ENCODE data around the gene CALHM2.

CALHM2 gene

GRCh38 chr10:103476046-103476768 is 24.0 kb upstream of the CALHM2 start:
- no peak for DNase-seq (ENCODE audit: low read depth in 3 of 3, low spot score in 1 of 3)

GRCh38 chr10:103475437-103475836 is 23.3 kb upstream of the CALHM2 start:
- DNase-seq (ENCODE audit: low read depth in 3 of 3, low spot score in 1 of 3): no peak

GRCh38 chr10:103474077-103474476 is 21.9 kb upstream of the CALHM2 start:
- no peak for DNase-seq (ENCODE audit: low read depth in 3 of 3, low spot score in 1 of 3)

GRCh38 chr10:103473261-103473671 is 21.1 kb upstream of the CALHM2 start:
- no peak for DNase-seq (ENCODE audit: low read depth in 3 of 3, low spot score in 1 of 3)

GRCh38 chr10:103472005-103472404 is 19.8 kb upstream of the CALHM2 start:
- no peak for DNase-seq (ENCODE audit: low read depth in 3 of 3, low spot score in 1 of 3)

- DNase-seq (ENCODE audit: low read depth in 3 of 3, low spot score in 1 of 3): peak in 2 of 3 donors; percentile 30 to 41
Measured at GRCh38 chr10:103470761-103471653, 18.8 kb upstream of the CALHM2 start.

- no peak for DNase-seq (ENCODE audit: low read depth in 3 of 3, low spot score in 1 of 3)
Measured at GRCh38 chr10:103469201-103469600, 17.0 kb upstream of the CALHM2 start.

GRCh38 chr10:103467406-103467805 is 15.2 kb upstream of the CALHM2 start:
- no peak for DNase-seq (ENCODE audit: low read depth in 3 of 3, low spot score in 1 of 3)

- DNase-seq (ENCODE audit: low read depth in 3 of 3, low spot score in 1 of 3): no peak
Measured at GRCh38 chr10:103466734-103467133, 14.6 kb upstream of the CALHM2 start.

- no peak for DNase-seq (ENCODE audit: low read depth in 3 of 3, low spot score in 1 of 3)
Measured at GRCh38 chr10:103465411-103466179, 13.4 kb upstream of the CALHM2 start.

GRCh38 chr10:103463499-103463898 is 11.3 kb upstream of the CALHM2 start:
- DNase-seq (ENCODE audit: low read depth in 3 of 3, low spot score in 1 of 3): no peak

GRCh38 chr10:103459615-103460014 is 7.4 kb upstream of the CALHM2 start:
- DNase-seq (ENCODE audit: low read depth in 3 of 3, low spot score in 1 of 3): no peak

- no peak for DNase-seq (ENCODE audit: low read depth in 3 of 3, low spot score in 1 of 3)
Measured at GRCh38 chr10:103458720-103459119, 6.5 kb upstream of the CALHM2 start, which contains the start of gene CALHM1. Gene CALHM1 (minus strand): TSS chr10:103458900. CDS start chr10:103458751, 149 bp downstream.

GRCh38 chr10:103457896-103458583 is 5.9 kb upstream of the CALHM2 start:
- no peak for DNase-seq (ENCODE audit: low read depth in 3 of 3, low spot score in 1 of 3)

GRCh38 chr10:103457176-103457712 is 5.1 kb upstream of the CALHM2 start:
- no peak for DNase-seq (ENCODE audit: low read depth in 3 of 3, low spot score in 1 of 3)

GRCh38 chr10:103456074-103456660 is 4.0 kb upstream of the CALHM2 start:
- DNase-seq (ENCODE audit: low read depth in 3 of 3, low spot score in 1 of 3): no peak

GRCh38 chr10:103455235-103455634 is 3.1 kb upstream of the CALHM2 start:
- no peak for DNase-seq (ENCODE audit: low read depth in 3 of 3, low spot score in 1 of 3)

GRCh38 chr10:103454026-103454425 is 1.9 kb upstream of the CALHM2 start:
- DNase-seq (ENCODE audit: low read depth in 3 of 3, low spot score in 1 of 3): no peak

- DNase-seq (ENCODE audit: low read depth in 3 of 3, low spot score in 1 of 3): no peak
Measured at GRCh38 chr10:103452506-103453230, 498 bp upstream of the CALHM2 start.

Data from stimulated activated CD4-positive, alpha-beta T cell treated with anti-CD3 and anti-CD28 coated beads, TNF-alpha, amount 100 ng/mL, for 1 hour (primary cell).